ENCODE results near the gene CSTB.

DNA sequence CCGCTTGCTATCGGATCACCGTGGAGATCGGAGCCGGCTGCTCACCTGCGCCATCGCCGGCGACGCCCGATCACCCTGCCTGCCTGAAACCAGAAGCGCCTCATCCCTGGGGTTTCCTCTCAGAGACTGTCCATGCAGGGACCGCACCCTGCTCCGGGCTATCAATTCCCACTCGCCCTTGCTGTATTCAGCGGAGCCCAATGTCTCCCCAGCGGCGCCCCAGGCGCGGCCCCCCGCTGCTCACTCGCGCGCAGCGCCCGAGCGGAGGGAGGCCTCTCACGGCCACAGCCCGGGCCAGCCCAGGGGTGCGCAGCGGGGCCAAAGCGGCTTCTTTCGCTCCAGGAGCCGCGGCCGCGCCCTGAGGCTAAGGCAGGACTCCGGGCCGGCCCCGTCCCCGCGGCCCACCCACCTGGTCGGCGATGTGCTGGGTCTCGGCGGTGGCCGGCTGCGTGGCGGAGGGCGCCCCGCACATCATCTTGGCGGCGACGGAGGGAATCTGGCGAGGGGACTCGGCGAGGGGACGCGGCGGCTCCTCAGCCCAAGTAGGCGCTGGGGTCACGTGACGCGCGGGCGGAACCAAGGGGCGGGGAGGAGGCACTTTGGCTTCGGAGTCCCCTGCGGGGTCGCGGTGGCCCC, at the start of gene CSTB:
- TF ChIP-seq EZH2 (IDR thresholded peaks at IDR 0.05) (no peak), POLR2A (IDR thresholded peaks at IDR 0.05; ENCODE audit: borderline replicate concordance, extremely low read depth, insufficient read depth, insufficient read length) (peak; percentile 84), EGR1 (IDR thresholded peaks at IDR 0.05; ENCODE audit: low read depth) (no peak), POLR2AphosphoS5 (IDR thresholded peaks at IDR 0.05; ENCODE audit: low read depth, low read length) (peak; percentile 89), SP1 (IDR thresholded peaks at IDR 0.05; ENCODE audit: low read depth) (no peak), ELF1 (IDR thresholded peaks at IDR 0.05; ENCODE audit: borderline replicate concordance, low read depth) (no peak), RAD21 (IDR thresholded peaks at IDR 0.05; ENCODE audit: low read depth) (no peak), CBX3 (IDR thresholded peaks at IDR 0.05; ENCODE audit: low read depth) (no peak), ZNF274 (IDR thresholded peaks at IDR 0.05; ENCODE audit: low read depth, low read length) (no peak), YY1 (IDR thresholded peaks at IDR 0.05; ENCODE audit: extremely low read depth, insufficient replicate concordance, low read depth, low read length) (no peak)
- TF ChIP-seq, protein P1, sequence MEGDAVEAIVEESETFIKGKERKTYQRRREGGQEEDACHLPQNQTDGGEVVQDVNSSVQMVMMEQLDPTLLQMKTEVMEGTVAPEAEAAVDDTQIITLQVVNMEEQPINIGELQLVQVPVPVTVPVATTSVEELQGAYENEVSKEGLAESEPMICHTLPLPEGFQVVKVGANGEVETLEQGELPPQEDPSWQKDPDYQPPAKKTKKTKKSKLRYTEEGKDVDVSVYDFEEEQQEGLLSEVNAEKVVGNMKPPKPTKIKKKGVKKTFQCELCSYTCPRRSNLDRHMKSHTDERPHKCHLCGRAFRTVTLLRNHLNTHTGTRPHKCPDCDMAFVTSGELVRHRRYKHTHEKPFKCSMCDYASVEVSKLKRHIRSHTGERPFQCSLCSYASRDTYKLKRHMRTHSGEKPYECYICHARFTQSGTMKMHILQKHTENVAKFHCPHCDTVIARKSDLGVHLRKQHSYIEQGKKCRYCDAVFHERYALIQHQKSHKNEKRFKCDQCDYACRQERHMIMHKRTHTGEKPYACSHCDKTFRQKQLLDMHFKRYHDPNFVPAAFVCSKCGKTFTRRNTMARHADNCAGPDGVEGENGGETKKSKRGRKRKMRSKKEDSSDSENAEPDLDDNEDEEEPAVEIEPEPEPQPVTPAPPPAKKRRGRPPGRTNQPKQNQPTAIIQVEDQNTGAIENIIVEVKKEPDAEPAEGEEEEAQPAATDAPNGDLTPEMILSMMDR (IDR thresholded peaks at IDR 0.05 in 2 of 3, conservative IDR thresholded peaks at IDR 0.05 in 1 of 3; ENCODE audit: borderline replicate concordance in 1 of 3, insufficient read depth in 1 of 3, low read depth in 2 of 3, low read length in 2 of 3), result no peak
